HG03159 (cell line): Measurements from ENCODE around the gene IGSF11.
"Not testable (repeated sequence)": the region's sequence is repeated elsewhere in the genome, so short reads cannot be mapped to it uniquely, and the experiment has no call there.

ENCODE experiments used
- ATAC-seq: cut with Tn5 transposase; IDR thresholded peaks from one replicate; pipeline ENCODE4 v1.9.1; 2021; ENCODE audit warnings: mild to moderate bottlenecking, moderate library complexity; ENCODE audit not compliant: unreplicated experiment

Gene IGSF11

GRCh38 chr3:118990823-118991560, 43.7 kb downstream of the IGSF11 start:
- no peak for ATAC-seq

- no peak for ATAC-seq
Observed at GRCh38 chr3:118988198-118989130, 46.2 kb downstream of the IGSF11 start.

GRCh38 chr3:118987477-118987876, 47.2 kb downstream of the IGSF11 start:
- ATAC-seq = no peak

GRCh38 chr3:118986734-118987133, 47.9 kb downstream of the IGSF11 start:
- ATAC-seq = no peak

GRCh38 chr3:118984699-118985098, 49.9 kb downstream of the IGSF11 start:
- ATAC-seq = no peak

DNA sequence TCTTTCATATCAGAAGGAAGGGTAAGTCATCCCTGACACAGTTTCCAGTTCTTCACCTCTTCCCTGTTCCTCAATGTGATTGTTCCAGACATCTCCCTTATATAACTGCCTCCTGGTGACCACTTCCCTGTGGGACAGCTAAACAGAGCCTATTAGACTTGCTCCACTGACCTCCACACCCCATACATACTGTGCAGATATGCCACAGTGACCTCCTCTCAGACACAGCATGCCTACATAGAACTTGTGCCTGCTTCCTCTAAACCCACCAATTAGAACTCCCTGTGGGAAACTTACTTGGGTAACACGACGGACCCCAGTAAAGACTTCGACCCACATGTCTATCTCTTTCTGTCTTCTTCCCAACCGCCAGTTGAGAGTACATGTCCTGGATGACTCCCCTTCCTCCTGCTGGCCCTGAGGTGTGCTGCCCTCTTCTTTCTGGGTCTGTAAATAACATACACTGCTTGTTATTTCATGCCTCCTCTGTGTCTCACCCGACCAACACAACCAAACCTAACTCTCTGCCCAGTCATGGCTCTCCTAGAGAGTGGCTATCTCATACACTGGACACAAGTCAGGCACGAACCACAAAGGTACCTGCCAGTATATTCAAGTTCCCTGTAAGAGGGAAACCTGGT, 53.0 kb downstream of the IGSF11 start:
- no peak for ATAC-seq

GRCh38 chr3:118980832-118981231, 53.8 kb downstream of the IGSF11 start:
- ATAC-seq = no peak

GRCh38 chr3:118978393-118978758, 56.3 kb downstream of the IGSF11 start:
- ATAC-seq = no peak

- no peak for ATAC-seq
Observed at GRCh38 chr3:118977671-118978392, 56.8 kb downstream of the IGSF11 start.

- no peak for ATAC-seq
Observed at GRCh38 chr3:118977118-118977517, 57.5 kb downstream of the IGSF11 start.

DNA sequence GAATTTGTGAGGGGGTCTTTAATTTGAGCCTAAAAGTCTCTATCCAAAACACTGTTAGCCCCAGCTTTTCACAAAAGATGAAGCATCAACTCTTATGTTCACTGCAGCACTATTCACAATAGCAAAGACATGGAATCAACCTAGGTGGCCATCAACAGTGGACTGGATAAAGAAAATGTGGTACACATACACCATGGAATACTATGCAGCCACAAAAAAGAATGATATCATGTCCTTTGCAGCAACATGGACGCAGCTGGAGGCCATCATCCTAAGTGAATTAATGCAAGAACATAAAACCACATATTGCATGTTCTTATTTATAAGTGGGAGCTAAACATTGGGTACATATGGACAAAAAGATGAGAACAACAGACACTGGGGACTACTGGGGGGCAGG, 59.2 kb downstream of the IGSF11 start:
- not testable (repeated sequence) for ATAC-seq

GRCh38 chr3:118974356-118975097, 60.1 kb downstream of the IGSF11 start:
- ATAC-seq = no peak

DNA sequence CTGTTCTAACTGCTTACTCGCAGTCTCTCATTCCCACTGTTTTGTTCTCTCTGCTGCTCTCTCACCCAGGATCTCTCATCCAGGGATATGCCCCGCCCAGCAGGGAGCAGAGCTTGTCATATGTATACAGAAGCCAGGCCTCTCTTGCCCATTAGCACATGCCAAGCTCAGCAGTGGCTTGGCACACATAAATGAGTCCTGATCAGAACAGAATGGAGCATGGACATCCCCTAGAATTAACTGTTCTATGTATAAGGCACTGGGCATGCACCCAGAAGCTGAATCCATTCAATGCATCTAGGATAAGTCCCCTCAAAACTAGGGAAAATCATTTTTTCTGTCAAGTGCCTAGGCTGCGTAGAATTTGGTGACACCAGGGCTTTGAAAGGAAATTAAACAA, 61.6 kb downstream of the IGSF11 start:
- no peak for ATAC-seq

DNA sequence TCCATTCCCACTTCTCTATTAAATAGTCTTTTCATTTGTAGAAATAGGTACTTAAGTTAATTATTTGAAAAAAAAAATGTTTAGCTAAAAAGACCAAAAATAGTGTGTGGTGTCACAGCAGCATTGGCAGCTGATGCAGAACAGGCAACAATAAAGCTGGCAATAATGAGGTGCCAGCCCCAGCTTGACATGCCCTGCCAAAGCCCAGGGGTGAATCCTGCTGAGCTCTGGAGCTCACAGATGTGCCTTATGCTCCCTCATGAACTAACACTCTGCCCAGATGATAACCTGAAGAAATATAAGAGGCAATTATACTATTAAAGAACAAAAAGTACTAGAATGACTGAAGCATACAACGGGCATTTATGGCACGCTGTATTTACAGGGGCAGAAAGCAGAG, 63.8 kb downstream of the IGSF11 start:
- ATAC-seq = no peak

DNA sequence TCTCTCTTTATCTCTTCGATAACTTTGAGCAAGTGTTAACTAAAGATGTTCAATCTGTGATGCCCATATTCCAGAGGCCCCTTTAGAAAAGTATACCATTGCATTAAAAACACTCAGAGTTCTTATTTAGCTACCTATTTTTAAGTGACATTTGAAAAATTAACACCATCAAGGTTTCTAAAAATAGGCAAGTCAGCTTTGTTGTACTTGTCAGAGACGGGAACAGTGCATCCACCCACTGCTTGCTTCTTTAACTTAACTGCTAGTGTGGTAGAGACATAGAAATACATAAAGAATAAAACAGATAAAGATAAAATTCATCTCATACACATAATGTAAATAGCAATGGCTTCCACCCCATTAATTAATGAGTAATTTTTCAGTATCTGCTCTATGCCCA, 66.0 kb downstream of the IGSF11 start:
- no peak for ATAC-seq

- no peak for ATAC-seq
Observed at GRCh38 chr3:118968111-118968510, 66.5 kb downstream of the IGSF11 start.

DNA sequence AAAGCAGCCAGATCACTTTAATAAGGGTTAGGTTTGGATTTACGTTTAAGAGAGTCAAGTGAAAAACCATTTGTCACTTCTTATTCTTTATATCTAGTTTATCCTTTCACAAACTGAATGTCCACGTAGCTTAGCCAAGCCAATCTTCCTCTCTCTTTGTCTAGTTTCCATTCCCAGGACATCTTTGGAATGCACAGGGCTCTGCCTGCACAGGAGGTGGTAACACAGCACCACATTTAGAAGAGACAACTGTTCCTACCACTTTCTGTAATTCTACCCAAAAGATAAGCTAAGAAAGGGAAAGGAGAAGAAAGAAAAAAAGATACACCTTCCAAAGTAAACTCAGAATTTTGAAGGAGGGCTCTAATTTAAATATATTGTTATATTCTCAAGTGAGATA, 67.9 kb downstream of the IGSF11 start:
- ATAC-seq = no peak

DNA sequence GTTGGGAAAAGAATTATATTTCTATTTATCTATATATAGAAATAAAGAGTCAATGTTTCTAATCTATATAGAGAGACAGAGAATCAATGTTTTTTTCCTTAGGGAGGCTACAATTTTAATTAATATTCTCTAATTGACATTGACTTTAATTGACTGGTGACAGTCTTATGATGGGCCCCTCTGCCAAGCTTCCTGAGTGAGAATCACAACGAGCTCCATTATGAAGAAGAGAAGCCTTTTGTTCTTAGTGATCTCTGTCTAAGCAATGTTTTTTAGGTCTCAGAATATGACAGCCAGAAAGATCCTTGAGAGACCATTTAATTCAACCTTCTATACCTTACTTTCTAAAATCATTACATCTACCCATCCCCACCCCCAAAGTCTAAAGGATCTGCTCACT, 70.9 kb downstream of the IGSF11 start:
- no peak for ATAC-seq

DNA sequence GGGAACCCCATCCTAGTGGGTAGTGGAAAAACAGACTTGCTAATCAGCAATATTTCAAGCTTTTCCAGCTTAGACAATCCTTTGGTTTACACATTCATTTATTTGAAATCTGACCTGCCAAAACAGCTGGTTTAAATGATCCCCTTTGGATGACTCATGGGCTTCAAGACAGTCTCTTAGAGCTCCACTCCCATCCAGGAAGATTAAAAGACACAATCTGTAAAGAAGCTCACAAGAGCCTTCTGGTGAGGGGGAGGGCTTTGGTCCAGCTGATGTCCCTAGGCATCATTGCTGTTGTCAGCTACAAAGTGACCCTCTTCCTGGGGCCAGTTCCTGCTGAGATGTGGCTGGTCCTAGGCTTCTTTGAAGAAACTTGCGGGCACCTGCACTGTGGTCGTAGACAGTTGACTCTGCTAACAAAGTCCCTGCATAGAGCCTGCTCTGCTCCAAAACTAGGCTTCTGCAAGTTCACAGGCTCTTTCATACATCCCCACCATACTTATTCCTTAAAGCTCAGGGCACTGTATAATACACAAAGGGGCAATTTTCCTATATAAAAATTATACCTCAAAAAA, 73.7 kb downstream of the IGSF11 start:
- no peak for ATAC-seq
